CD4-positive, alpha-beta T cell treated with Interleukin-15 for 4 hours (primary cell): ENCODE data around the gene WWOX.
A peak's percentile ranks its signal among the peaks of the same experiment; 100 is the strongest.

Experiments used
- DNase-seq: peaks from one replicate; pipeline ENCODE4 v3.0.0-alpha.2; 2020; ENCODE audit warnings: low spot score

WWOX gene

GRCh38 chr16:78953526-78953925 lies 854.1 kb downstream of the WWOX start:
- no peak for DNase-seq

- DNase-seq, result no peak
These were observed 855.8 kb downstream of the WWOX start for GRCh38 chr16:78955206-78955605.

GRCh38 chr16:78956859-78957258 lies 857.4 kb downstream of the WWOX start:
- DNase-seq, result peak; percentile 6

- DNase-seq, result peak; percentile 36
These were observed 858.1 kb downstream of the WWOX start for GRCh38 chr16:78957317-78958100.

- no peak for DNase-seq
These were observed 862.0 kb downstream of the WWOX start for GRCh38 chr16:78961464-78961863.

- DNase-seq, result no peak
These were observed 863.0 kb downstream of the WWOX start for GRCh38 chr16:78962457-78962929.

- no peak for DNase-seq
These were observed 868.5 kb downstream of the WWOX start for GRCh38 chr16:78967948-78968347.

GRCh38 chr16:78969721-78970120 lies 870.3 kb downstream of the WWOX start:
- DNase-seq, result no peak

GRCh38 chr16:78970650-78971049 lies 871.2 kb downstream of the WWOX start:
- no peak for DNase-seq

- no peak for DNase-seq
These were observed 872.6 kb downstream of the WWOX start for GRCh38 chr16:78972006-78972405.

GRCh38 chr16:78972986-78973385 lies 873.5 kb downstream of the WWOX start:
- no peak for DNase-seq

GRCh38 chr16:78976212-78976611 lies 876.8 kb downstream of the WWOX start:
- no peak for DNase-seq

- no peak for DNase-seq
These were observed 881.4 kb downstream of the WWOX start for GRCh38 chr16:78980825-78981224.

- no peak for DNase-seq
These were observed 882.8 kb downstream of the WWOX start for GRCh38 chr16:78982096-78982744.

- no peak for DNase-seq
These were observed 884.9 kb downstream of the WWOX start for GRCh38 chr16:78984324-78984723.

- no peak for DNase-seq
These were observed 885.5 kb downstream of the WWOX start for GRCh38 chr16:78984887-78985464.

- no peak for DNase-seq
These were observed 886.5 kb downstream of the WWOX start for GRCh38 chr16:78985716-78986605.

- DNase-seq, result no peak
These were observed 888.2 kb downstream of the WWOX start for GRCh38 chr16:78987666-78988065.

- no peak for DNase-seq
These were observed 889.0 kb downstream of the WWOX start for GRCh38 chr16:78988361-78988969.

- no peak for DNase-seq
These were observed 890.9 kb downstream of the WWOX start for GRCh38 chr16:78990309-78990701.

- no peak for DNase-seq
These were observed 892.5 kb downstream of the WWOX start for GRCh38 chr16:78992001-78992400.

GRCh38 chr16:78993346-78993745 lies 893.9 kb downstream of the WWOX start:
- DNase-seq, result no peak
